GM12878 (cell line): ENCODE data around the gene SNRPN. TPM values are rescaled to one million over a fixed set of nuclear protein-coding genes. Genes with fewer than 3 reads are reported as not detected.

ENCODE experiments used
- ATAC-seq: fragments of 200-7000 bp; cut with Tn5 transposase; 3 replicates; pipeline ENCODE4 v1.9.1; 2020; ENCODE audit warnings: mild to moderate bottlenecking, moderate library complexity
- BruUV-seq: library from RNA; stranded (reverse); fragments of 400-500 nt; replicated peaks from 2 replicates; lab custom pipeline; 2021; lab: Mats Ljungman, UMichigan
- CTCF ChIA-PET: fragments of 300-600 bp; sonication (Branson Sonifier 250); formaldehyde crosslinking; extraction: SDS; loops from one replicate; lab custom pipeline; 2021; ENCODE audit warnings: inconsistent platforms; lab: Yijun Ruan, JAX
- POLR2A ChIA-PET: fragments of 350-600 bp; formaldehyde crosslinking; extraction: SDS; loops from one replicate; lab custom pipeline; 2021; ENCODE audit warnings: inconsistent platforms; lab: Charles Lee
- RAD21 ChIA-PET: fragments of 300-600 bp; sonication (Branson Sonifier 250); formaldehyde crosslinking; loops from one replicate; lab custom pipeline; 2023; ENCODE audit warnings: antibody characterized with exemption; ENCODE audit not compliant: unreplicated experiment; lab: Charles Lee
- SMC1A ChIA-PET: fragments of 300-600 bp; sonication (Branson Sonifier 250); formaldehyde crosslinking; loops from one replicate; lab custom pipeline; 2023; ENCODE audit not compliant: unreplicated experiment, uncharacterized antibody; lab: Charles Lee
- DNase-seq: peaks from one replicate; pipeline ENCODE4 v3.0.0-alpha.2; 2011; ENCODE audit warnings: low read depth, low spot score
- FAIRE-seq: peaks from 3 replicates; lab custom pipeline; 2011; peaks lifted over from hg19 to GRCh38; lab: Jason Lieb, UNC
- H2AFZ ChIP-seq: 2 replicates; pipeline ENCODE4 v1.6.0; 2011; ENCODE audit warnings: low read depth, low read length, control low read depth; ENCODE audit not compliant: control insufficient read depth
- H3K27ac ChIP-seq: 2 replicates; pipeline ENCODE4 v1.5.1; 2011; ENCODE audit warnings: control low read depth; ENCODE audit not compliant: control insufficient read depth, insufficient read depth
- H3K27me3 ChIP-seq, 2 experiments: replicated peaks in 1 of 2; 2 replicates each; pipeline versions ENCODE4 v1.6.0 to v1.6.1; 2011; ENCODE audit warnings: low read length in 1 of 2; ENCODE audit not compliant: control insufficient read depth in 2 of 2, insufficient read depth in 2 of 2
- H3K36me3 ChIP-seq, 2 experiments: 2 replicates each; pipeline ENCODE4 v1.5.1; 2011; ENCODE audit warnings: low read length in 1 of 2; ENCODE audit not compliant: control insufficient read depth in 2 of 2, insufficient read depth in 2 of 2
- H3K4me1 ChIP-seq: 2 replicates; pipeline ENCODE4 v1.6.1; 2011; ENCODE audit warnings: mild to moderate bottlenecking, low read length, moderate library complexity, mixed read lengths; ENCODE audit not compliant: control insufficient read depth, insufficient read depth
- H3K4me2 ChIP-seq: 2 replicates; pipeline ENCODE4 v1.6.0; 2011; ENCODE audit warnings: control low read depth; ENCODE audit not compliant: control insufficient read depth, insufficient read depth
- H3K4me3 ChIP-seq: fragments of 200-600 bp; sonication (generic); 2 replicates; pipeline ENCODE4 v1.5.1; 2016
- H3K79me2 ChIP-seq: 2 replicates; pipeline ENCODE4 v1.6.0; 2011; ENCODE audit warnings: low read length; ENCODE audit not compliant: control insufficient read depth, insufficient read depth
- H3K9ac ChIP-seq: 2 replicates; pipeline ENCODE4 v1.8.0; 2011; ENCODE audit warnings: low read length, control low read depth, mixed read lengths; ENCODE audit not compliant: control insufficient read depth, insufficient read depth
- H3K9me3 ChIP-seq: replicated peaks from 3 replicates; pipeline ENCODE4 v1.5.1; 2011; ENCODE audit warnings: mild to moderate bottlenecking, low read length; ENCODE audit not compliant: control insufficient read depth, insufficient read depth
- H4K20me1 ChIP-seq: 2 replicates; pipeline ENCODE4 v1.6.0; 2011; ENCODE audit not compliant: control insufficient read depth, insufficient read depth
- ATF7 ChIP-seq: fragments of 450-650 bp; IDR thresholded peaks from 2 replicates; pipeline ENCODE4 v1.6.1; 2016; ENCODE audit warnings: low read depth, mild to moderate bottlenecking
- CBX5 ChIP-seq: sonication (generic); IDR thresholded peaks from 2 replicates; pipeline ENCODE4 v1.6.1; 2016; ENCODE audit warnings: low read depth, moderate library complexity, mild to moderate bottlenecking, inconsistent platforms
- CEBPZ ChIP-seq: fragments of 150-350 bp; IDR thresholded peaks from 2 replicates; pipeline ENCODE4 v1.6.1; 2016; ENCODE audit warnings: low read depth, low read length
- E2F8 ChIP-seq: fragments of 450-650 bp; IDR thresholded peaks from 2 replicates; pipeline ENCODE4 v1.6.1; 2018; ENCODE audit warnings: mild to moderate bottlenecking, low read depth, moderate library complexity; ENCODE audit not compliant: partially characterized antibody
- HCFC1 ChIP-seq: fragments of 150-350 bp; IDR thresholded peaks from 2 replicates; pipeline ENCODE4 v1.6.1; 2014; ENCODE audit warnings: low read length
- LARP7 ChIP-seq: fragments of 450-650 bp; IDR thresholded peaks from 2 replicates; pipeline ENCODE4 v1.6.1; 2017; ENCODE audit warnings: mild to moderate bottlenecking
- NR2C2 ChIP-seq: IDR thresholded peaks from 2 replicates; pipeline ENCODE4 v1.6.1; 2011; ENCODE audit warnings: borderline replicate concordance, low read depth; ENCODE audit not compliant: control insufficient read depth, insufficient read length
- WRNIP1 ChIP-seq: IDR thresholded peaks from 2 replicates; pipeline ENCODE4 v1.6.1; 2011; ENCODE audit warnings: low read depth, low read length, improper control_type of control experiment, borderline replicate concordance
- YBX1 ChIP-seq: fragments of 450-650 bp; IDR thresholded peaks from 2 replicates; pipeline ENCODE4 v1.6.1; 2016; ENCODE audit warnings: antibody characterized with exemption
- ZBTB4 ChIP-seq: fragments of 450-650 bp; formaldehyde crosslinking; IDR thresholded peaks from 2 replicates; pipeline ENCODE4 v1.4.0; 2022; ENCODE audit warnings: mild to moderate bottlenecking, moderate library complexity
- WGBS: methylation state at CpG from one replicate; pipeline ENCODE4 v1.1.6; 2016; ENCODE audit warnings: low lambda C conversion rate; ENCODE audit not compliant: insufficient replicate concordance, insufficient coverage; ENCODE audit errors: missing lambda C conversion rate; 5-methylcytosine and 5-hydroxymethylcytosine counted together
- in situ Hi-C: fragments of 300-500 bp; cut with MboI; formaldehyde crosslinking; loops from 9 replicates; pipeline ENCODE4 v1.14.3; 2018; ENCODE audit warnings: mixed read lengths
- intact Hi-C: fragments of 100-400 bp; cut with micrococcal nuclease; formaldehyde crosslinking; loops from one replicate; pipeline ENCODE4 v1.14.2; 2022; ENCODE audit not compliant: unreplicated experiment
- polyA plus RNA-seq, 11 experiments: library from polyadenylated mRNA; depleted of rRNA in 4 of 11; unstranded in 6 of 11; stranded (reverse) in 5 of 11; fragments of >200 nt; fragmentation: Nextera tagmentation in 4 of 11; fragmentation: Illumina TruSeq in 1 of 11; extraction: Ambion mirVana in 4 of 11; extraction: Trizol in 1 of 11; gene quantifications; 1 replicate in 1 of 11; 2 replicates in 10 of 11; pipeline versions ENCODE4 v1.2.1 to v1.2.3, GENCODE V29; 2011 to 2016; ENCODE audit warnings: inconsistent platforms in 2 of 11, missing spikeins in 2 of 11, low read depth in 1 of 11
- total RNA-seq, 4 experiments: library from RNA; depleted of rRNA in 3 of 4; stranded (reverse); fragments of >200 nt in 3 of 4; fragmentation: Illumina TruSeq in 1 of 4; extraction: Trizol in 1 of 4; gene quantifications; 2 replicates each; pipeline versions ENCODE4 v1.2.1 to v1.2.3, GENCODE V29; 2013 to 2021
- TF ChIP-seq, protein P1 (sequence below): fragments of 450-650 bp; IDR thresholded peaks from 2 replicates; pipeline ENCODE4 v1.6.1; 2016; ENCODE audit warnings: mild to moderate bottlenecking, moderate library complexity, borderline replicate concordance

Gene SNRPN
- total and polyA plus RNA-seq, 10 of the 15 experiments (the other 5 are each of a cell fraction or from before 2014, with no cell fraction given): 9.1 to 103 (median 45.5) TPM

GRCh38 chr15:24940236-24940635 is 14.6 kb upstream of the SNRPN start:
- no peaks in the 10 kb centered on the region for H4K20me1 ChIP-seq
- no peak overlapping the region for H3K4me2 ChIP-seq
- FAIRE-seq (no peak), ATAC-seq (no peak), DNase-seq (no peak)
- H3K79me2 ChIP-seq: no peaks in the 10 kb centered on the region
- intact Hi-C loops (no loop called here), in situ Hi-C loops (no loop called here)
- no peaks in the 10 kb centered on the region for H3K27me3 ChIP-seq
- no peaks in the 10 kb centered on the region for H3K36me3 ChIP-seq
- ChIA-PET SMC1A (no interaction called here), POLR2A (no interaction called here), CTCF (no interaction called here), RAD21 (no interaction called here)
- no peaks in the 10 kb centered on the region for H3K4me1 ChIP-seq
- no peak overlapping the region for H2AFZ ChIP-seq
- H3K27ac ChIP-seq: no peak overlapping the region
- H3K9ac ChIP-seq: no peak overlapping the region
- WGBS: 0% methylated on average over 2 of the region's 2 CpGs
- H3K9me3 ChIP-seq: no peaks in the 10 kb centered on the region; the same call in 2 of the 3 replicates
- BruUV-seq: no TSS peak
- H3K4me3 ChIP-seq: no peak overlapping the region
- TF ChIP-seq NR2C2 (no peak), HCFC1 (no peak), LARP7 (no peak), E2F8 (no peak), ATF7 (no peak), ZBTB4 (CRISPR knock-in tag) (no peak), WRNIP1 (no peak), CBX5 (no peak), YBX1 (no peak), CEBPZ (no peak)
- TF ChIP-seq, protein P1, sequence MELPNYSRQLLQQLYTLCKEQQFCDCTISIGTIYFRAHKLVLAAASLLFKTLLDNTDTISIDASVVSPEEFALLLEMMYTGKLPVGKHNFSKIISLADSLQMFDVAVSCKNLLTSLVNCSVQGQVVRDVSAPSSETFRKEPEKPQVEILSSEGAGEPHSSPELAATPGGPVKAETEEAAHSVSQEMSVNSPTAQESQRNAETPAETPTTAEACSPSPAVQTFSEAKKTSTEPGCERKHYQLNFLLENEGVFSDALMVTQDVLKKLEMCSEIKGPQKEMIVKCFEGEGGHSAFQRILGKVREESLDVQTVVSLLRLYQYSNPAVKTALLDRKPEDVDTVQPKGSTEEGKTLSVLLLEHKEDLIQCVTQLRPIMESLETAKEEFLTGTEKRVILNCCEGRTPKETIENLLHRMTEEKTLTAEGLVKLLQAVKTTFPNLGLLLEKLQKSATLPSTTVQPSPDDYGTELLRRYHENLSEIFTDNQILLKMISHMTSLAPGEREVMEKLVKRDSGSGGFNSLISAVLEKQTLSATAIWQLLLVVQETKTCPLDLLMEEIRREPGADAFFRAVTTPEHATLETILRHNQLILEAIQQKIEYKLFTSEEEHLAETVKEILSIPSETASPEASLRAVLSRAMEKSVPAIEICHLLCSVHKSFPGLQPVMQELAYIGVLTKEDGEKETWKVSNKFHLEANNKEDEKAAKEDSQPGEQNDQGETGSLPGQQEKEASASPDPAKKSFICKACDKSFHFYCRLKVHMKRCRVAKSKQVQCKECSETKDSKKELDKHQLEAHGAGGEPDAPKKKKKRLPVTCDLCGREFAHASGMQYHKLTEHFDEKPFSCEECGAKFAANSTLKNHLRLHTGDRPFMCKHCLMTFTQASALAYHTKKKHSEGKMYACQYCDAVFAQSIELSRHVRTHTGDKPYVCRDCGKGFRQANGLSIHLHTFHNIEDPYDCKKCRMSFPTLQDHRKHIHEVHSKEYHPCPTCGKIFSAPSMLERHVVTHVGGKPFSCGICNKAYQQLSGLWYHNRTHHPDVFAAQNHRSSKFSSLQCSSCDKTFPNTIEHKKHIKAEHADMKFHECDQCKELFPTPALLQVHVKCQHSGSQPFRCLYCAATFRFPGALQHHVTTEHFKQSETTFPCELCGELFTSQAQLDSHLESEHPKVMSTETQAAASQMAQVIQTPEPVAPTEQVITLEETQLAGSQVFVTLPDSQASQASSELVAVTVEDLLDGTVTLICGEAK: no peak
